KOPT-K1 (cell line): ENCODE results near the gene MB21D2.

Experiments
- H3K27ac ChIP-seq: fragments of 200-600 bp; sonication (generic); 2 replicates; pipeline ENCODE4 v1.5.1; 2016; ENCODE audit warnings: antibody characterized with exemption, mild to moderate bottlenecking, low read depth, low read length; ENCODE audit not compliant: poor library complexity, severe bottlenecking
- H3K36me3 ChIP-seq: fragments of 200-600 bp; sonication (generic); 2 replicates; pipeline ENCODE4 v1.5.1; 2017; ENCODE audit warnings: antibody characterized with exemption, mild to moderate bottlenecking, low read length, moderate library complexity; ENCODE audit not compliant: insufficient read depth
- H3K9me3 ChIP-seq: fragments of 200-600 bp; sonication (generic); 2 replicates; pipeline ENCODE4 v1.5.1; 2017; ENCODE audit warnings: antibody characterized with exemption, low read length, mild to moderate bottlenecking; ENCODE audit not compliant: insufficient read depth, poor library complexity, severe bottlenecking

The MB21D2 gene

GRCh38 chr3:192844836-192845525 lies 72.7 kb downstream of the MB21D2 start:
- no peak overlapping the region for H3K27ac ChIP-seq
- H3K9me3 ChIP-seq: no peaks in the 10 kb centered on the region
- no peaks in the 10 kb centered on the region for H3K36me3 ChIP-seq

GRCh38 chr3:192844486-192844765 lies 73.2 kb downstream of the MB21D2 start:
- Histone ChIP-seq H3K27ac (no peak overlapping the region), H3K36me3 (no peaks in the 10 kb centered on the region), H3K9me3 (no peaks in the 10 kb centered on the region)

- no peaks in the 10 kb centered on the region for H3K9me3 ChIP-seq
- H3K36me3 ChIP-seq: no peaks in the 10 kb centered on the region
- no peak overlapping the region for H3K27ac ChIP-seq
These were observed 73.8 kb downstream of the MB21D2 start for GRCh38 chr3:192843723-192844485.

GRCh38 chr3:192843119-192843518 lies 74.5 kb downstream of the MB21D2 start:
- Histone ChIP-seq H3K27ac (no peak overlapping the region), H3K9me3 (no peaks in the 10 kb centered on the region), H3K36me3 (no peaks in the 10 kb centered on the region)

- no peak overlapping the region for H3K27ac ChIP-seq
- H3K36me3 ChIP-seq: no peaks in the 10 kb centered on the region
- no peaks in the 10 kb centered on the region for H3K9me3 ChIP-seq
These were observed 74.9 kb downstream of the MB21D2 start for GRCh38 chr3:192842711-192843110.

- H3K9me3 ChIP-seq: no peaks in the 10 kb centered on the region
- H3K27ac ChIP-seq: no peak overlapping the region
- no peaks in the 10 kb centered on the region for H3K36me3 ChIP-seq
These were observed 75.5 kb downstream of the MB21D2 start for GRCh38 chr3:192842138-192842537.

GRCh38 chr3:192841428-192841827 lies 76.2 kb downstream of the MB21D2 start:
- no peaks in the 10 kb centered on the region for H3K9me3 ChIP-seq
- H3K27ac ChIP-seq: no peak overlapping the region
- no peaks in the 10 kb centered on the region for H3K36me3 ChIP-seq

GRCh38 chr3:192840143-192840836 lies 77.4 kb downstream of the MB21D2 start:
- no peaks in the 10 kb centered on the region for H3K36me3 ChIP-seq
- no peak overlapping the region for H3K27ac ChIP-seq

GRCh38 chr3:192835818-192836815 lies 81.5 kb downstream of the MB21D2 start:
- Histone ChIP-seq H3K27ac (no peak overlapping the region), H3K9me3 (no peaks in the 10 kb centered on the region), H3K36me3 (no peaks in the 10 kb centered on the region)

More at GRCh38 chr3:192840143-192840836, 77.4 kb downstream of the MB21D2 start:
- H3K9me3 ChIP-seq: no peaks in the 10 kb centered on the region

GRCh38 chr3:192834428-192834827 lies 83.2 kb downstream of the MB21D2 start:
- Histone ChIP-seq H3K36me3 (no peaks in the 10 kb centered on the region), H3K9me3 (no peaks in the 10 kb centered on the region), H3K27ac (no peak overlapping the region)

- Histone ChIP-seq H3K36me3 (no peaks in the 10 kb centered on the region), H3K27ac (no peak overlapping the region), H3K9me3 (no peaks in the 10 kb centered on the region)
These were observed 84.3 kb downstream of the MB21D2 start for GRCh38 chr3:192833177-192833890.

- Histone ChIP-seq H3K9me3 (no peaks in the 10 kb centered on the region), H3K36me3 (no peaks in the 10 kb centered on the region), H3K27ac (no peak overlapping the region)
These were observed 85.8 kb downstream of the MB21D2 start for GRCh38 chr3:192831801-192832347.

- H3K9me3 ChIP-seq: no peaks in the 10 kb centered on the region
- H3K27ac ChIP-seq: no peak overlapping the region
- no peaks in the 10 kb centered on the region for H3K36me3 ChIP-seq
These were observed 86.5 kb downstream of the MB21D2 start for GRCh38 chr3:192831111-192831644.
